HepG2 (cell line): ENCODE data around the gene CDH2. TPM values are rescaled to one million over a fixed set of nuclear protein-coding genes. Genes with fewer than 3 reads are reported as not detected.

ENCODE experiments used
- ATAC-seq: fragments of 200-7000 bp; cut with Tn5 transposase; 3 replicates; pipeline ENCODE4 v1.9.1; 2020; ENCODE audit warnings: mild to moderate bottlenecking, moderate library complexity
- BruUV-seq: library from RNA; stranded (reverse); fragments of 400-500 nt; replicated peaks from 2 replicates; lab custom pipeline; 2021; lab: Mats Ljungman, UMichigan
- CTCF ChIA-PET: fragments of 300-600 bp; formaldehyde crosslinking; extraction: SDS; loops from one replicate; lab custom pipeline; 2021; ENCODE audit warnings: low total read pairs, inconsistent platforms, low intra/inter-chr PET ratio; lab: Yijun Ruan, JAX
- POLR2A ChIA-PET: fragments of 350-600 bp; sonication (Branson Sonifier 250); formaldehyde crosslinking; loops from one replicate; lab custom pipeline; 2020; ENCODE audit warnings: antibody characterized with exemption, inconsistent platforms; lab: Yijun Ruan, JAX
- DNase-seq: peaks from one replicate; pipeline ENCODE4 v3.0.0-alpha.2; 2015; ENCODE audit warnings: low spot score
- FAIRE-seq: peaks from 3 replicates; lab custom pipeline; 2011; peaks lifted over from hg19 to GRCh38; lab: Jason Lieb, UNC
- H2AFZ ChIP-seq: one replicate; pipeline ENCODE4 v1.6.1; 2011; ENCODE audit warnings: low read length, inconsistent platforms
- H3K27ac ChIP-seq: fragments of 300-600 bp; 3 replicates; pipeline ENCODE4 v1.8.0; 2011; ENCODE audit warnings: mixed run types, mild to moderate bottlenecking, mixed read lengths, low read length, inconsistent platforms; ENCODE audit not compliant: insufficient read depth; ENCODE audit errors: extremely low read length
- H3K27me3 ChIP-seq, 2 experiments: fragments of 200-600 bp in 1 of 2; 2 replicates in 1 of 2; 3 replicates in 1 of 2; pipeline versions ENCODE4 v1.6.0 to v1.8.0; 2011; ENCODE audit warnings: low read length in 2 of 2, mild to moderate bottlenecking in 2 of 2, moderate library complexity in 2 of 2, inconsistent platforms in 1 of 2; ENCODE audit not compliant: insufficient read depth in 2 of 2, control insufficient read depth in 1 of 2
- H3K36me3 ChIP-seq, 2 experiments: fragments of 200-600 bp in 1 of 2; replicated peaks in 1 of 2; 2 replicates in 1 of 2; 3 replicates in 1 of 2; pipeline versions ENCODE4 v1.5.1 to v1.8.0; 2011; ENCODE audit warnings: low read length in 2 of 2, inconsistent platforms in 1 of 2; ENCODE audit not compliant: insufficient read depth in 2 of 2, control insufficient read depth in 1 of 2
- H3K4me1 ChIP-seq: 2 replicates; pipeline ENCODE4 v1.5.1; 2012; ENCODE audit warnings: low read length, inconsistent platforms; ENCODE audit not compliant: insufficient read depth
- H3K4me2 ChIP-seq: 2 replicates; pipeline ENCODE4 v1.6.0; 2011; ENCODE audit warnings: low read depth, low read length, inconsistent platforms
- H3K4me3 ChIP-seq, 3 experiments: fragments of 200-600 bp in 1 of 3; sonication (generic), shearing (Covaris generic) in 1 of 3; replicated peaks in 1 of 3; 2 replicates each; pipeline ENCODE4 v1.5.1; 2011 to 2016; ENCODE audit warnings: low read length in 3 of 3, inconsistent platforms in 2 of 3, low read depth in 2 of 3, mild to moderate bottlenecking in 2 of 3, control low read depth in 1 of 3, mixed read lengths in 1 of 3; ENCODE audit not compliant: insufficient read depth in 1 of 3
- H3K79me2 ChIP-seq: one replicate; pipeline ENCODE4 v1.6.1; 2011; ENCODE audit warnings: low read length, inconsistent platforms; ENCODE audit not compliant: insufficient read depth
- H3K9ac ChIP-seq: 2 replicates; pipeline ENCODE4 v1.6.0; 2011; ENCODE audit warnings: mild to moderate bottlenecking, low read depth, low read length, inconsistent platforms; ENCODE audit not compliant: insufficient read depth
- H3K9me3 ChIP-seq: 2 replicates; pipeline ENCODE4 v1.5.1; 2012; ENCODE audit warnings: mild to moderate bottlenecking, low read length
- H4K20me1 ChIP-seq: 2 replicates; pipeline ENCODE4 v1.6.0; 2011; ENCODE audit warnings: inconsistent platforms, mild to moderate bottlenecking, low read length, moderate library complexity; ENCODE audit not compliant: insufficient read depth
- RFX5 ChIP-seq: IDR thresholded peaks from 2 replicates; pipeline ENCODE4 v1.6.1; 2011; ENCODE audit warnings: low read depth, low read length, improper control_type of control experiment
- RFXANK ChIP-seq: IDR thresholded peaks from 2 replicates; pipeline ENCODE4 v1.6.1; 2016
- ZNF335 ChIP-seq: sonication (generic); formaldehyde crosslinking; IDR thresholded peaks from 2 replicates; pipeline ENCODE4 v1.4.0; 2020; ENCODE audit warnings: missing genetic modification reagents
- ZNF337 ChIP-seq: sonication (generic); formaldehyde crosslinking; IDR thresholded peaks from 2 replicates; pipeline ENCODE4 v1.5.1; 2020; ENCODE audit warnings: missing genetic modification reagents, low read depth, mild to moderate bottlenecking, borderline replicate concordance
- ZNF430 ChIP-seq: sonication (generic); formaldehyde crosslinking; IDR thresholded peaks from 2 replicates; pipeline ENCODE4 v1.9.0; 2021; ENCODE audit warnings: mild to moderate bottlenecking, missing genetic modification reagents
- ZNF562 ChIP-seq: sonication (generic); formaldehyde crosslinking; IDR thresholded peaks from 2 replicates; pipeline ENCODE4 v1.8.0; 2022; ENCODE audit warnings: missing genetic modification reagents, borderline replicate concordance
- ZNF670 ChIP-seq: sonication (generic); formaldehyde crosslinking; IDR thresholded peaks from 2 replicates; pipeline ENCODE4 v1.8.0; 2022; ENCODE audit warnings: mild to moderate bottlenecking, missing genetic modification reagents, borderline replicate concordance
- ZNF788 ChIP-seq: sonication (generic); formaldehyde crosslinking; IDR thresholded peaks from 2 replicates; pipeline ENCODE4 v1.5.0; 2020; ENCODE audit warnings: mild to moderate bottlenecking, missing genetic modification reagents, borderline replicate concordance
- ZZZ3 ChIP-seq: sonication (generic); formaldehyde crosslinking; IDR thresholded peaks from 2 replicates; pipeline ENCODE4 v1.4.0; 2020; ENCODE audit warnings: missing genetic modification reagents, mild to moderate bottlenecking, borderline replicate concordance
- whole genome bisulfite sequencing: methylation state at CpG from one replicate; pipeline ENCODE4 v1.1.6; 2017; ENCODE audit warnings: low lambda C conversion rate; 5-methylcytosine and 5-hydroxymethylcytosine counted together
- in situ Hi-C: cut with HindIII; loops from 2 replicates; pipeline ENCODE4 v1.10.0; 2017; ENCODE audit warnings: low pct_unique_long_range_greater_than_20kb; ENCODE audit not compliant: extremely low pct_ligation_motif_present
- intact Hi-C: fragments of 100-400 bp; cut with micrococcal nuclease; formaldehyde crosslinking; loops from one replicate; pipeline ENCODE4 v1.10.0; 2022; ENCODE audit not compliant: unreplicated experiment
- polyA plus RNA-seq, 8 experiments: library from polyadenylated mRNA; depleted of rRNA in 3 of 8; stranded (reverse) in 7 of 8; unstranded in 1 of 8; fragments of >200 nt; fragmentation: Illumina TruSeq in 4 of 8; extraction: Trizol in 4 of 8; gene quantifications; 2 replicates each; pipeline versions ENCODE4 v1.2.1 to v1.2.3, GENCODE V29; 2011 to 2016; ENCODE audit warnings: low read depth in 4 of 8, missing spikeins in 1 of 8, mixed read lengths in 1 of 8; ENCODE audit not compliant: insufficient read depth in 1 of 8
- total RNA-seq, 5 experiments: library from RNA; depleted of rRNA; stranded (reverse); fragments of >200 nt; fragmentation: Illumina TruSeq; extraction: Trizol; gene quantifications; 2 replicates each; pipeline ENCODE4 v1.2.3, GENCODE V29; 2016; ENCODE audit warnings: low read depth in 1 of 5
- TF ChIP-seq, protein P1 (sequence below): sonication (generic); formaldehyde crosslinking; IDR thresholded peaks from 2 replicates; pipeline ENCODE4 v1.5.0; 2020; ENCODE audit warnings: missing genetic modification reagents

CDH2 gene
- total and polyA plus RNA-seq, 2 of the 13 experiments (the other 11 are each of a cell fraction or from before 2014, with no cell fraction given) = 18.6 to 36.1 TPM

DNA sequence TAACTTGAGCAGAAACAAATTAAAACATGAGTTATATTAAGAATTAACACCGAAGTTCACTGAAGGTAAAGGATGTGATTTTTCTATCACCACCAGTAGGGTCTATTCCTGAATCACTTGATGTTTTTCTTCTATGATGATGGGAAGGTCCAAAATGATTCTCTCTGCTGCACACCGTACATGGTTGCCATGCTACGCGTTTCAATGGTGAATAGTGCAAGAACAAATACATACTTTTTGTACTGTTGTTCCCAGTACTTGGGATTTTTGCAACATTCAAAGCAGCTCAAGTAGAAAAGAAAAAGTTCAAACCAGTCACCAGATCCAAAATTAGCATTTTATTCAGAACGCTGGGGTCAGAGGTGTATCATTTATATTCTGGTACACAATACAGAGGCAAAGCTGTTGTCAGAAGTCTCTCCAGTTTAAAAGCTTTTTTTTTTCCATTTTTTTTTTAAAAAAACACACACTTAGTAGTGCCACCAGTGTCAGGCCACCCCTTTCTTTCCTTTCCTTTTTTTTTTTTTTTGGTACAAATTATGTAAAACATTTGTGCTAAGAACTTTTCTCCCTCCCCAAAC, 226.2 kb downstream of the CDH2 start:
- in situ Hi-C loops (no loop called here), intact Hi-C loops (no loop called here)
- H3K79me2 ChIP-seq = no peaks in the 10 kb centered on the region
- no peak overlapping the region for H2AFZ ChIP-seq
- no peak overlapping the region for H3K4me3 ChIP-seq
- H3K4me2 ChIP-seq = no peak overlapping the region
- ATAC-seq = no peak
- no peak for DNase-seq
- ChIA-PET POLR2A (no interaction called here), CTCF (no interaction called here)
- no peak for TF ChIP-seq ZNF337 (CRISPR knock-in tag)
- no peak for TF ChIP-seq RFX5
- no peak for TF ChIP-seq ZNF788 (CRISPR knock-in tag)
- TF ChIP-seq, protein P1, sequence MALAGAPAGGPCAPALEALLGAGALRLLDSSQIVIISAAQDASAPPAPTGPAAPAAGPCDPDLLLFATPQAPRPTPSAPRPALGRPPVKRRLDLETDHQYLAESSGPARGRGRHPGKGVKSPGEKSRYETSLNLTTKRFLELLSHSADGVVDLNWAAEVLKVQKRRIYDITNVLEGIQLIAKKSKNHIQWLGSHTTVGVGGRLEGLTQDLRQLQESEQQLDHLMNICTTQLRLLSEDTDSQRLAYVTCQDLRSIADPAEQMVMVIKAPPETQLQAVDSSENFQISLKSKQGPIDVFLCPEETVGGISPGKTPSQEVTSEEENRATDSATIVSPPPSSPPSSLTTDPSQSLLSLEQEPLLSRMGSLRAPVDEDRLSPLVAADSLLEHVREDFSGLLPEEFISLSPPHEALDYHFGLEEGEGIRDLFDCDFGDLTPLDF = no peak
- no peak for TF ChIP-seq ZNF670 (CRISPR knock-in tag)
- no peak for TF ChIP-seq ZNF430 (CRISPR knock-in tag)
- no peak for TF ChIP-seq ZNF335
- no peak for TF ChIP-seq ZNF562 (CRISPR knock-in tag)
- no peak for TF ChIP-seq ZZZ3 (CRISPR knock-in tag)
- TF ChIP-seq RFXANK = no peak
- no peaks in the 10 kb centered on the region for H3K27me3 ChIP-seq
- H3K9me3 ChIP-seq = no peaks in the 10 kb centered on the region
- no peaks in the 10 kb centered on the region for H3K4me1 ChIP-seq
- H3K9ac ChIP-seq = no peak overlapping the region
- no peaks in the 10 kb centered on the region for H4K20me1 ChIP-seq
- FAIRE-seq = no peak
- H3K27ac ChIP-seq = no peak overlapping the region
- peaks cover 2 to 6% of the 10 kb centered on the region in 2 experiments; a peak in 3 of 5 replicates for H3K36me3 ChIP-seq
- 96% methylated on average over 5 of the region's 5 CpGs for WGBS
- no TSS peak for BruUV-seq
